RWPE2 (cell line): ENCODE measurements around the gene COA5.
"Not testable (repeated sequence)": the region's sequence is repeated elsewhere in the genome, so short reads cannot be mapped to it uniquely, and the experiment has no call there.

Experiments
- ATAC-seq: fragments of 200-7000 bp; cut with Tn5 transposase; 3 replicates; pipeline ENCODE4 v1.9.1; 2021; ENCODE audit warnings: low read depth
- DNase-seq: peaks from one replicate; pipeline ENCODE4 v3.0.0-alpha.2; 2020; ENCODE audit warnings: low spot score
- H3K27ac ChIP-seq: fragments of 450-650 bp; 2 replicates; pipeline ENCODE4 v1.5.1; 2017; ENCODE audit warnings: mild to moderate bottlenecking; ENCODE audit not compliant: poor library complexity, severe bottlenecking
- H3K27me3 ChIP-seq: fragments of 250-450 bp; sonication (Bioruptor Pico); 2 replicates; pipeline ENCODE4 v1.5.1; 2021; ENCODE audit warnings: mild to moderate bottlenecking, moderate library complexity; ENCODE audit not compliant: insufficient read depth, poor library complexity, severe bottlenecking
- H3K36me3 ChIP-seq: fragments of 250-450 bp; sonication (Bioruptor Pico); 2 replicates; pipeline ENCODE4 v1.5.1; 2020; ENCODE audit warnings: low read depth, mild to moderate bottlenecking, moderate library complexity
- H3K4me1 ChIP-seq: fragments of 250-450 bp; sonication (Bioruptor Pico); 2 replicates; pipeline ENCODE4 v1.5.1; 2021; ENCODE audit warnings: mild to moderate bottlenecking, moderate library complexity; ENCODE audit not compliant: insufficient read depth, poor library complexity, severe bottlenecking
- H3K4me3 ChIP-seq: fragments of 250-450 bp; sonication (Bioruptor Pico); 2 replicates; pipeline ENCODE4 v1.5.1; 2021; ENCODE audit warnings: mild to moderate bottlenecking, moderate library complexity; ENCODE audit not compliant: severe bottlenecking
- H3K9me3 ChIP-seq: fragments of 250-450 bp; sonication (Bioruptor Pico); 2 replicates; pipeline ENCODE4 v1.5.1; 2021; ENCODE audit warnings: mild to moderate bottlenecking, moderate library complexity; ENCODE audit not compliant: severe bottlenecking
- CTCF ChIP-seq: fragments of 450-650 bp; IDR thresholded peaks from one replicate; pipeline ENCODE4 v1.5.1; 2017; ENCODE audit warnings: mild to moderate bottlenecking, moderate library complexity; ENCODE audit not compliant: poor library complexity, severe bottlenecking

The COA5 gene

DNA sequence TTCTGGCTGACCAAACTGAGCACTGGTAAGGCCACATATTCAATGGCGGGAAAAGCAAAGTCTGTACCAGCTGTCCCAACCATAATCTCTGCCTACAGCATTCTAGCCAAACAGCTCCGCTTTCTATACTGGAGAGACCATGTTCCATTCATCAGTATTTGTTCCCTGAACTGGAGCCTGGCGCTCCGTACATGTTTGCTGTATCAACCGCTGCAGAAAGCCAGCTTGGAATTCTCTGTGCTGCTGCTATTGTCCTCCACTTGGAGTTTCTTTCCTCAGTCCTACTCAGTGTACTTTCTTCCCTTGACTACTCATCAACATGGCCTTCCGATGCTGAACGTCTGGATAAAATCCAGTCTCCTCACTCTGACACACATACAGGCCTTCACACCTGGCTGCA is 1.9 kb downstream of the COA5 start:
- no peak overlapping the region for H3K4me3 ChIP-seq
- no peaks in the 10 kb centered on the region for H3K9me3 ChIP-seq
- ATAC-seq (no peak), DNase-seq (no peak)
- H3K27ac ChIP-seq = no peak overlapping the region
- H3K27me3 ChIP-seq = no peaks in the 10 kb centered on the region
- H3K4me1 ChIP-seq = peaks cover 10% of the 10 kb centered on the region
- no peak for TF ChIP-seq CTCF
- H3K36me3 ChIP-seq = peaks cover 48% of the 10 kb centered on the region

DNA sequence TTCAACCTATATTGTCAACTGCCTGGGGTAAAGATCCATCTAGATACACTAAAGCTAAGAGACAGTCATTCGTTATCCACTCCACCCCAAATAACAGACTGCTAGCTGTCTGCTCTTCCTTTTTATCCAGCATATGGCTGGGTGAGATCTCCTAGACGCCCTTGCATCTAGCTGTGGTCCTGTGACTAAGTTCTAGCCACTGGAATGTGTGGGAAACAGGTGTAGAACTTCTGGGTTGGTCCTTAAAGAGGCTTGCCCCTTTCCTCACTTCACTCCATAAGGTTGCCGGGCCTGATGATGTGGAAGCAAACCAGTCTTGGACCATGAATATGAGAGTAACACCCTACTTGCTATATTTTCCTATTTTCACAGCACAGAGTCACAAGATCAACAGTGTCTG is 3.2 kb downstream of the COA5 start:
- Histone ChIP-seq H3K36me3 (peaks cover 48% of the 10 kb centered on the region), H3K27me3 (no peaks in the 10 kb centered on the region), H3K9me3 (no peaks in the 10 kb centered on the region), H3K27ac (no peak overlapping the region), H3K4me1 (peaks cover 10% of the 10 kb centered on the region), H3K4me3 (no peak overlapping the region)
- ATAC-seq (no peak), DNase-seq (no peak)
- no peak for TF ChIP-seq CTCF

- no peak for TF ChIP-seq CTCF
- H3K36me3 ChIP-seq = peaks cover 48% of the 10 kb centered on the region
- no peak for ATAC-seq
Measured at GRCh38 chr2:98604547-98604946, 3.8 kb downstream of the COA5 start.

DNA sequence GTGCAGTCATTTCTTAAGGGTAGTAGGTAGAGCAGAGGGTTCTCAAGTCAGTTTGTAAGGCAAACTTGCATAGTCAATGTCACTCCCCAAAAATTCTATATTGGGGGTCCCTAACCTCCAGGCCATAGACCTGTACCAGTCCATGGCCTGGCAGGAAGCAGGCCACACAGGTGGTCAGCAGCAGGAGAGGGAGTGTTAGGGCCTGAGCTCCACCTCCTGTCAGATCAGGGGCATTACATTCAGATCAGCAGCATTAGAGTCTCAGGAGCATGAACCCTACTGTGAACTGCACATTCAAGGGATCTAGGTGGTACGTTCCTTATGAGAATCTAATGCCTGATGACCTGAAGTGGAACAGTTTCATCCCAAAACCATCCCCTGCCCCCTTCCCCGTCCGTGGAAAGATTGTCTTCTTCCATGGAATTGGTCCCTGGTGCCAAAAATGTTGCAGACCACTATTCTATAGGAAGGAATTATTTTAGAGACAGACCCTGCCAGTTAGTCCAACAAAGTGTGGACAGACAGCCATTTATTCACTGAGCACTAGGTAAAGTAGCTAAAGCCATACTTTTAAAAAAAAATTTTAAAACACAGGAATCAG is 6.7 kb downstream of the COA5 start:
- Histone ChIP-seq H3K27ac (no peak overlapping the region), H3K27me3 (no peaks in the 10 kb centered on the region), H3K9me3 (no peaks in the 10 kb centered on the region), H3K36me3 (peaks cover 64% of the 10 kb centered on the region), H3K4me3 (no peak overlapping the region), H3K4me1 (peaks cover 8% of the 10 kb centered on the region)
- peak; percentile 61 for TF ChIP-seq CTCF
- no peak for DNase-seq
- peak; percentile 75 for ATAC-seq

More at GRCh38 chr2:98604547-98604946, 3.8 kb downstream of the COA5 start:
- no peak overlapping the region for H3K4me3 ChIP-seq
- peaks cover 5% of the 10 kb centered on the region for H3K4me1 ChIP-seq
- H3K9me3 ChIP-seq = no peaks in the 10 kb centered on the region
- DNase-seq = no peak
- no peak overlapping the region for H3K27ac ChIP-seq
- H3K27me3 ChIP-seq = no peaks in the 10 kb centered on the region

GRCh38 chr2:98598781-98599428 is 9.4 kb downstream of the COA5 start:
- no peak for TF ChIP-seq CTCF
- Histone ChIP-seq H3K36me3 (peaks cover 67% of the 10 kb centered on the region), H3K27me3 (no peaks in the 10 kb centered on the region), H3K4me1 (peaks cover 8% of the 10 kb centered on the region), H3K9me3 (no peaks in the 10 kb centered on the region), H3K4me3 (no peak overlapping the region), H3K27ac (peak overlapping the region; percentile 37)
- DNase-seq = no peak
- ATAC-seq = peak; percentile 86

DNA sequence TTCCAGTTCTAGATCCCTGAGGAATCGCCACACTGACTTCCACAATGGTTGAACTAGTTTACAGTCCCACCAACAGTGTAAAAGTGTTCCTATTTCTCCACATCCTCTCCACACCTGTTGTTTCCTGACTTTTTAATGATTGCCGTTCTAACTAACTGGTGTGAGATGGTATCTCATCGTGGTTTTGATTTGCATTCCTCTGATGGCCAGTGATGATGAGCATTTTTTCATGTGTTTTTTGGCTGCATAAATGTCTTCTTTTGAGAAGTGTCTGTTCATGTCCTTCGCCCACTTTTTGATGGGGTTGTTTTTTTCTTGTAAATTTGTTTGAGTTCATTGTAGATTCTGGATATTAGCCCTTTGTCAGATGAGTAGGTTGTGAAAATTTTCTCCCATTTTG is 13.6 kb downstream of the COA5 start:
- H3K36me3 ChIP-seq = peaks cover 24% of the 10 kb centered on the region
- H3K9me3 ChIP-seq, H3K4me1 ChIP-seq, DNase-seq, H3K27ac ChIP-seq, ATAC-seq, H3K27me3 ChIP-seq, H3K4me3 ChIP-seq: not testable (repeated sequence)
